Measurements from ENCODE around the gene LDAH.

The LDAH gene

GRCh38 chr2:20823917-20824316 is 1.0 kb upstream of the LDAH start:
- TF ChIP-seq CTCF (IDR thresholded peaks at IDR 0.05; ENCODE audit: control insufficient read depth, extremely low read depth, insufficient read depth): no peak
- DNase-seq (ENCODE audit: low read depth): no peak
- peak overlapping the region; percentile 91 for H3K4me3 ChIP-seq (ENCODE audit: low read depth, low read length)

- no peak for TF ChIP-seq CTCF (IDR thresholded peaks at IDR 0.05; ENCODE audit: control insufficient read depth, extremely low read depth, insufficient read depth)
- no peak for DNase-seq (ENCODE audit: low read depth)
- H3K4me3 ChIP-seq (ENCODE audit: low read depth, low read length): no peak overlapping the region
Measured at GRCh38 chr2:20818820-20819219, 4.1 kb downstream of the LDAH start.

- H3K4me3 ChIP-seq (ENCODE audit: low read depth, low read length): no peak overlapping the region
- no peak for DNase-seq (ENCODE audit: low read depth)
- no peak for TF ChIP-seq CTCF (IDR thresholded peaks at IDR 0.05; ENCODE audit: control insufficient read depth, extremely low read depth, insufficient read depth)
Measured at GRCh38 chr2:20815216-20815615, 7.7 kb downstream of the LDAH start.

GRCh38 chr2:20812779-20813178 is 10.1 kb downstream of the LDAH start:
- H3K4me3 ChIP-seq (ENCODE audit: low read depth, low read length): no peak overlapping the region
- no peak for TF ChIP-seq CTCF (IDR thresholded peaks at IDR 0.05; ENCODE audit: control insufficient read depth, extremely low read depth, insufficient read depth)
- no peak for DNase-seq (ENCODE audit: low read depth)

GRCh38 chr2:20806286-20806685 is 16.6 kb downstream of the LDAH start:
- no peak overlapping the region for H3K4me3 ChIP-seq (ENCODE audit: low read depth, low read length)
- DNase-seq (ENCODE audit: low read depth): no peak
- no peak for TF ChIP-seq CTCF (IDR thresholded peaks at IDR 0.05; ENCODE audit: control insufficient read depth, extremely low read depth, insufficient read depth)

- no peak for DNase-seq (ENCODE audit: low read depth)
- no peak for TF ChIP-seq CTCF (IDR thresholded peaks at IDR 0.05; ENCODE audit: control insufficient read depth, extremely low read depth, insufficient read depth)
- H3K4me3 ChIP-seq (ENCODE audit: low read depth, low read length): no peak overlapping the region
Measured at GRCh38 chr2:20803974-20804373, 18.9 kb downstream of the LDAH start.

- no peak overlapping the region for H3K4me3 ChIP-seq (ENCODE audit: low read depth, low read length)
- no peak for DNase-seq (ENCODE audit: low read depth)
- TF ChIP-seq CTCF (IDR thresholded peaks at IDR 0.05; ENCODE audit: control insufficient read depth, extremely low read depth, insufficient read depth): no peak
Measured at GRCh38 chr2:20803226-20803682, 19.6 kb downstream of the LDAH start.

Measured in LNCaP clone FGC (cell line).